HG02798 (cell line): Measurements from ENCODE around the gene BCAS3.

Source experiments
- ATAC-seq: cut with Tn5 transposase; IDR thresholded peaks from one replicate; pipeline ENCODE4 v1.9.1; 2021; ENCODE audit warnings: mild to moderate bottlenecking; ENCODE audit not compliant: unreplicated experiment, poor library complexity

Gene BCAS3

GRCh38 chr17:61175298-61176142 lies 497.9 kb downstream of the BCAS3 start:
- ATAC-seq: no peak

DNA sequence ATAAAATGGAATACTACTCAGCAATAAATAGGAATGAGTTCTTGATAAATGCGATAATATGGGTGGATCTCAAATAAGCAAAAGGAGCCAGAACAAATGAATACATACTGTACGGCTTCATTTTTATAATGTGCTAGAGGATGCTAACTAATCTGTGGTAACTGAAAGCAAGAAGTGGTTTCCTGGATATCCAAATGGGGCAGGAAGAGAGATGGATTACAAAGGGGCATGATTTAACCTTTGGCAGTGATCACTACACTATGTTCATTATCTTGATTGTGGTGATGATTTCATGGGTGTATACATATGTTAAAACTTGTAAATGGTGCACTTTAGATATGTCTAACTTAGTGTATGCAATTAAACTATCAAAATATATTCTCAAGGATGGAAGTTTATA lies 499.7 kb downstream of the BCAS3 start:
- ATAC-seq: no peak

DNA sequence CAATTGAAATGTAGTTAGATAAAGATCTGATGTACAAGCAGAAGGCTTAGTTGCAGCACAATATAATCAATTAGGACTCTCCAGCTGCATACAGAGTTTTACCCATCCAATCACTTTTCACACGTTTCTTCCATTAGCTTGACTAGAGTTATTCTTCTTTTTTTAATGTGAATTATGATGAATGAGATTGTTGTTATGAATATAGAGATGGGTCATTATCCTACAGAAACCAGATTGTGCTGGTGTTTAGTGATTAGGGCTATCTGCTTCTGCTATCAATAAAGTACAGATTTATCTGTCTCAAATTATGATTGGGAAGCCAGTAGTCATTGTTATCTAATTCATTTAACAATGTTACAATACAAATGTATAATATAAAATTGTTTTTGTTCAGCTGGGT lies 500.6 kb downstream of the BCAS3 start:
- no peak for ATAC-seq

DNA sequence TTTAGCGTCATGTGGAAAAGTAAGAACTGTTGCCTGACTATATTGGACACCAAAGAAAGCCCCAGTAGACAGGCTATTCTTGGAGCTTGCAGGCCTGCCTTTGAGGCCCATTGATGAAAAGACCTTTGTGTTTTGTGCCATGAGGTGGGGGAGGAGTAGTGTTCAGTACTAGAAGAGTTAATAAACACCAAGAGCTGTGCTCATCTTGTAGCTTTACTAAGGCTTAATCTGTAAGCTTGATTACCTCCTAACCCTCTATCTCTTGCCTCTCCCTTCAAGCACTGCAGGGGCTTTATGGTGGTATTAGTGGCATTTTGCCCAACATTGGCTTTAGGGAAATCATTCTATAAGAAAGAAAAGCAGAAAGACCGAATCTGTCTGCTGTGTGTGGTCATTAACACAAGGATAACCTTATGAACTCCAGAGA lies 501.7 kb downstream of the BCAS3 start:
- ATAC-seq: no peak

DNA sequence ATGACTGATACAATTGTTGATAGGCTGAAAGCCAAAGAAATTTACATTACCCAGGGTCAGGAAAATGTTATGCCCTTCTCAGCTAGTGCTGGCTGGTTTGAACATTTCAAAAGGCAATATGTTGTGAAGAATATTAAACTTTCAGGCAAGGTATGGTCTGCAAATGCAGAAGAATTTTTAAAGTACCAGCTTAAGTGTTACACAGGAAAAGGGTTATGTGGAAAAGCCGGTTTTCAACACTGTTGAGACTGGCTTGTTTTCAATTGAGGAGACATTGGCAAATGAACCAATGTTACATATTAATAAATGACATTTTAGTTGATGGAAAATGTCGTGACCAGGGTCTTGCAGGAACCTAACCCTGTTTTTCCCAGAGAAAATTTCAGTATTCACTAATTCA lies 506.1 kb downstream of the BCAS3 start:
- ATAC-seq: no peak

DNA sequence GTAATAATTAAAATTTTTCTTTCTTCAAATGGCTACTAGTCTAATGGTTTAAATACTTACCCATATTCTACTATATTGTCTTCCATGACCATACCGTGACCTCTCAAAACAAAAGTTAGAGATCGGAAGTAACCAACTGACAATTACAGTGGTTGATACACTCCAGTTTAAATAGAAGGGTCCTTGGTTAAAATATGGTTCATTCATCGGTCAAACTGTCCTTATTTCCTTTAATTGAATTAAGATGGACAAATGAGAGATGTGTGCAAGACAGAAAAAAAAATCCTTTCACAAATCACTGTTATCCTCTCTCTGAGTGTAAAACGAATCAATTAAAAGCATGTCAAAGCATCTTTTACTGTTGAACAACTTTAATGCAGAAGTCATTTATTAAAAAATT lies 507.7 kb downstream of the BCAS3 start:
- no peak for ATAC-seq

GRCh38 chr17:61187038-61187437 lies 509.4 kb downstream of the BCAS3 start:
- no peak for ATAC-seq

DNA sequence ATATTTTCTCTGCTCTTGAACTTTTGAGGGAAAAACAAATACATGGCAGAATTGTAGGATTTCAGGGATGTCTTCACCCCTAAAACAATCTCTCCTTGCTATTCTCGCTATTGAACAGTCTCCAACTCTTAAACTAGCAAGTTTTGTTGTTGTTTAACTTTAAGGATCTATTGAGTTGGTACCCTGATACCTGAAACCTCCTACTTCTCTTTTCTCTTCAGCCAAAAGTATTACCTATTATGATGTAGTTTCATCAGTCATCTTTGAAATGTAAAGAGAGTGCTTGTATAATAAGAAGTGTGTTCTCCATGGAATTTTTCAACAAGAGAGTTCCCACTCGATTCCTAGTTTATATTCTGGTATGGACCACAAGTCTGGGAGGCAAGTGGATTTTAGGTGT lies 510.4 kb downstream of the BCAS3 start:
- ATAC-seq: no peak

DNA sequence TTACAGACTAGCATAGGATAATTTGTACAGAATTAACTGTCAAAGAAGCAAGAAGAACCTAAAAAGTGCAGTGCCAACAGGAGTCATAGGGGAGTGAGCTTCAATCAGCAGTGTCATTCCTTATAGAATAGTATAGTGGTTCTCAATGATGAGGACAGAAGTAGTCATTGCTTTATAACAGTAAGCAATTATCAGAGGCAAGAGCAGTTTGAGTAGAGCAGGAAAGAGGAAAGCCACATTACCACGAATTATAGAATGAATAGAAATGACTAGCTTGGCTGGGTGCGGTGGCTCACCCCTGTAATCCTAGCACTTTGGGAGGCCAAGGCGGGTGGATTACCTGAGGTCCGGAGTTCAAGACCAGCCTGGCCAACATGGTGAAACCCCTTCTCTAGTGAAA lies 512.3 kb downstream of the BCAS3 start:
- ATAC-seq: no peak

DNA sequence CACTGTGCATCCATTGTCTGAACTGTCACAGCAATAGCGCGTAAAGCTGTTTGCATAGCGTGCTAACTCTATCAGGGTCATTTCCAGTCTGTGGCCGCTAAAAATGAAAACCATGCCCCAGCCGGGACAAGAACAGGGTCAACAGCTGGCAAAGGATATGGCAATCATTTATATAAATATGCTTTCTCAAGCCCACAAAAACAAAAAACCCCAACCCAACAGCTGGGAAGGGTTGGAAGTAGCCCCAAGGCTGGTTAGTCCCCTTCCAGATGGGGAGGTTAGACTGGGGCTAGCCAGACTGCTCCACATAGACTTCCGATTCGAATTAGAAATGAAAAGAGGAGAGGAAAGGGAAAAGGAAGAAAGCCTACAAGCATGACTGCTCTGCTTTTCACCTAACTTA lies 518.7 kb downstream of the BCAS3 start:
- ATAC-seq: no peak

- ATAC-seq: no peak
Observed at GRCh38 chr17:61196799-61197198, 519.1 kb downstream of the BCAS3 start.

- no peak for ATAC-seq
Observed at GRCh38 chr17:61199431-61200338, 522.0 kb downstream of the BCAS3 start.

GRCh38 chr17:61200339-61200715 lies 522.7 kb downstream of the BCAS3 start:
- ATAC-seq: no peak

DNA sequence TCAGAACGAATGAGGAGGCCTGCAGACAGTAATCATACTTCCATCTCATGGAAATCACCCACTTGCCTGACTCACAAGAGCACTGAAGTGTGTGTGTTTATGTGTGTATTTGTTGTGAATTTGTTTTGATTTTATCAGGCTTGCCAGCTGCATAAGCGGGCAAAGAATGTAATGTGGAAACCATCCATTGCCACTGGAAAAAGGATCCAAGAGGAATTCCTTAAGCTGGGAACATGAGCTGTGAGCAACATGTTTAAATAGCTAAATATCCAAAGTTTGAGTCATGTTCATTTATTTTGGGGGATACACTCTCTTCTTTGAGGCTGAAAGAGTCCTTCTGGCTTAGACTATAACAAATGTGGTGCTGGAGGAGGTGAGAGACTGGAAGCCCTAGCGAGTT lies 523.6 kb downstream of the BCAS3 start:
- ATAC-seq: no peak

GRCh38 chr17:61202564-61202963 lies 524.9 kb downstream of the BCAS3 start:
- no peak for ATAC-seq

GRCh38 chr17:61203671-61204131 lies 526.0 kb downstream of the BCAS3 start:
- ATAC-seq: no peak

GRCh38 chr17:61204456-61204855 lies 526.8 kb downstream of the BCAS3 start:
- no peak for ATAC-seq

GRCh38 chr17:61205401-61205800 lies 527.8 kb downstream of the BCAS3 start:
- no peak for ATAC-seq

DNA sequence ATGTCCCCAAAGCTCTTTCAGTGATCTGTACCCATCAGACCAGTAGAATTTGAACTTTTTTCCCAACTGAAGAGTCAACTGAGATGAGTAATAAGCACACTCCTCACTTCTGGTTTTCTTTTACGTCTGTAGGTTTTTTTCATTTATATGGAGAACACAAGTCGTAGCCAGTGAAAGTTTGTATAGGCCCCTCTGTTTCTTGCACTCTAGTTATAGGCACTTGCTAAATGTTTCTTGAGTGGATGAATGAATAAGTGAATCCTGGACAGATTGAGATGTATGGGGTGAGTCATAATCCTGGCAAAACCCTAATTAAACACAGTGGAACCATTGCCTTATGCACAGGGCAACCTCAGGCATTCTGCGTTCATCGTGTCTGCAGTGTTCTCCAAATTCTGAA lies 528.3 kb downstream of the BCAS3 start:
- ATAC-seq: no peak

DNA sequence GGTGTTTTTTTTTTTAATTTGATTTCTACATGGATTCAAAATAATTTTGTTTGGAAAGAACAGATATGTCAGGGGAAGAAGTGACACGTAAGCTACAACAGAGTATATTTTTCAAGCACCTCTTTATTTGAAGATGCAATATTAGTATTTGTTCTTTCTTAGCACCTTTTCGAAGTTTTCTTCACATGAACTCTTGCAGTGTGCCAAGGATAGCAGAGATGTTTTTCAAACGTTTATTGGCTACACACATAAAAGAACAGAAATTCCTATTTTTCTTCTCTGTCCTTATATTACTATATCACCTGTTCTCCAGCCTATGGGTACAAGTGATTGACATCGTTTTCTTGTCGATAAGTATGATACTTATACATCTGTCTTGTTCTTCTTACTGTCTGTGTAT lies 529.3 kb downstream of the BCAS3 start:
- no peak for ATAC-seq
